H1 (cell line): ENCODE measurements around the gene TBCA.
A peak's percentile ranks its signal among the peaks of the same experiment; 100 is the strongest.

Source experiments
- ATF2 ChIP-seq: IDR thresholded peaks from 2 replicates; pipeline ENCODE4 v1.6.1; 2012; ENCODE audit warnings: low read length, inconsistent platforms
- CTCF ChIP-seq, 3 experiments: IDR thresholded peaks; 1 replicate in 2 of 3; 2 replicates in 1 of 3; pipeline versions ENCODE4 v1.5.1 to v1.6.1; 2011; ENCODE audit warnings: low read length in 3 of 3, mild to moderate bottlenecking in 3 of 3, inconsistent platforms in 2 of 3, low read depth in 1 of 3, moderate library complexity in 1 of 3; ENCODE audit not compliant: insufficient read depth in 1 of 3; ENCODE audit errors: control extremely low read depth in 1 of 3
- HDAC6 ChIP-seq: IDR thresholded peaks from one replicate; pipeline ENCODE4 v1.7.1; 2012; ENCODE audit warnings: low read depth, mild to moderate bottlenecking, inconsistent platforms, low read length, moderate library complexity
- POLR2A ChIP-seq, 2 experiments: IDR thresholded peaks; 1 replicate in 1 of 2; 2 replicates in 1 of 2; pipeline ENCODE4 v1.6.1; 2011; ENCODE audit warnings: low read depth in 2 of 2, low read length in 2 of 2, mild to moderate bottlenecking in 2 of 2; ENCODE audit errors: control extremely low read depth in 1 of 2
- POLR2AphosphoS5 ChIP-seq: IDR thresholded peaks from 2 replicates; pipeline ENCODE4 v1.6.1; 2011; ENCODE audit warnings: low read depth, low read length
- RAD21 ChIP-seq, 2 experiments: IDR thresholded peaks in 1 of 2; conservative IDR thresholded peaks in 1 of 2; 2 replicates each; pipeline ENCODE4 v1.6.1; 2011; ENCODE audit warnings: low read depth in 2 of 2, low read length in 2 of 2, improper control_type of control experiment in 1 of 2, inconsistent platforms in 1 of 2, mild to moderate bottlenecking in 1 of 2, moderate library complexity in 1 of 2
- USF2 ChIP-seq: IDR thresholded peaks from 2 replicates; pipeline ENCODE4 v1.6.1; 2011; ENCODE audit warnings: low read length, improper control_type of control experiment

- TF ChIP-seq RAD21 (IDR thresholded peaks at IDR 0.05 in 1 of 2, conservative IDR thresholded peaks at IDR 0.05 in 1 of 2; ENCODE audit: low read depth in 2 of 2, low read length in 2 of 2) (no peak), CTCF (IDR thresholded peaks at IDR 0.05; ENCODE audit: control extremely low read depth in 1 of 3, insufficient read depth in 1 of 3, low read depth in 1 of 3, low read length in 3 of 3) (no peak), ATF2 (peak; percentile 25; the same call in 1 of the 2 replicates), POLR2A (IDR thresholded peaks at IDR 0.05; ENCODE audit: control extremely low read depth in 1 of 2, low read depth in 2 of 2, low read length in 2 of 2) (no peak), HDAC6 (no peak), POLR2AphosphoS5 (no peak), USF2 (no peak)
Observed at GRCh38 chr5:77776554-77777206, 541 bp upstream of the TBCA start.
